ENCODE results near the gene C19orf44.

DNA sequence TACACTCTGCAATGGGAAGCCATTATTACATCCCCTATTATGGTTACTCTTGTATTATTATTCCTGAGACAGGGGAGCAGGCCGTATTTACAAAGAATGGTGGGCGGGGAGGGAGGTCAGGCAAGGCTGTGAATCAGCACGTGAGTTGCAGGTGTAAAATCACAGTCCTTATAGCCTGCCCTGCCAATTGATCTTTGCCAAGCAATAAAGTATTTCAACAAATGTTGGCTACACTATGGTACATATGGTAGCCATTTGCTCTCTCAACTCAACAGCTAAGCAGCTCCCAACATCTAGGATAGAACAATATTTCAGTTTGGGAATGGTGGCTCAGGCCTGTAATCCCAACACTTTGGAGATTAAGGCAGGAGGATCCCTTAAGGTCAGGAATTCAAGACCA is 36.5 kb upstream of the C19orf44 start:
- TF ChIP-seq CTCF (IDR thresholded peaks at IDR 0.05) (no peak), POLR2AphosphoS5 (IDR thresholded peaks at IDR 0.05) (no peak), POLR2A (IDR thresholded peaks at IDR 0.05) (no peak), EP300 (IDR thresholded peaks at IDR 0.05) (no peak)

Measured in suprapubic skin (tissue), 4 donors.